Small intestine (tissue), 7 donors: ENCODE measurements around the gene LAMC3. TPM values are rescaled to one million over a fixed set of nuclear protein-coding genes. Genes with fewer than 3 reads are reported as not detected.

ENCODE experiments used
- DNase-seq, 2 donors: peaks; one replicate each; pipeline versions ENCODE4 v3.0.0 to v3.0.0-alpha.2; 2013
- FAIRE-seq: peaks from 2 replicates; lab custom pipeline; 2012; peaks lifted over from hg19 to GRCh38; lab: Jason Lieb, UNC
- H3K27ac ChIP-seq, 3 donors: one replicate each; pipeline ENCODE4 v1.5.1; 2013; ENCODE audit warnings: low read length in 2 of 3, mild to moderate bottlenecking in 2 of 3, control low read depth in 1 of 3, inconsistent platforms in 1 of 3, low read depth in 1 of 3, moderate library complexity in 1 of 3
- H3K27me3 ChIP-seq, 3 donors: one replicate each; pipeline ENCODE4 v1.6.1; 2013; ENCODE audit warnings: low read length in 3 of 3, inconsistent platforms in 1 of 3; ENCODE audit not compliant: control insufficient read depth in 3 of 3, insufficient read depth in 3 of 3
- H3K36me3 ChIP-seq, 3 donors: one replicate each; pipeline ENCODE4 v1.6.1; 2013; ENCODE audit warnings: low read length in 3 of 3, inconsistent platforms in 1 of 3, low read depth in 1 of 3, mild to moderate bottlenecking in 1 of 3, moderate library complexity in 1 of 3; ENCODE audit not compliant: control insufficient read depth in 3 of 3, insufficient read depth in 2 of 3
- H3K4me1 ChIP-seq, 3 donors: one replicate each; pipeline ENCODE4 v1.6.1; 2013; ENCODE audit warnings: low read length in 2 of 3, inconsistent platforms in 1 of 3, low read depth in 1 of 3, mild to moderate bottlenecking in 1 of 3, moderate library complexity in 1 of 3; ENCODE audit not compliant: control insufficient read depth in 3 of 3, insufficient read depth in 2 of 3
- H3K4me3 ChIP-seq, 3 donors: one replicate each; pipeline ENCODE4 v1.5.1; 2013; ENCODE audit warnings: low read length in 3 of 3, control low read depth in 1 of 3, inconsistent platforms in 1 of 3, low read depth in 1 of 3, mild to moderate bottlenecking in 1 of 3, moderate library complexity in 1 of 3
- H3K9me3 ChIP-seq, 2 donors: one replicate each; pipeline ENCODE4 v1.6.1; 2013; ENCODE audit warnings: low read depth in 1 of 2, low read length in 1 of 2; ENCODE audit not compliant: control insufficient read depth in 2 of 2, insufficient read depth in 1 of 2
- WGBS, 3 donors: extraction: QIAGEN DNeasy Blood & Tissue Kit; methylation state at CpG; one replicate each; pipeline ENCODE4 v1.1.7; 2013; 5-methylcytosine and 5-hydroxymethylcytosine counted together
- polyA plus RNA-seq, 4 donors: library from polyadenylated mRNA; stranded (reverse) in 3 of 4; unstranded in 1 of 4; fragments of 200-250 nt in 3 of 4; fragments of 120-200 nt in 1 of 4; gene quantifications; one replicate each; pipeline versions ENCODE4 v1.2.1 to v1.2.3, GENCODE V29; 2013
- donor health status: healthy with polysubstance abuse.
- donor health status: control.
- donor health status: control.
- donor health status: Bipolar disorder and iron deficiency.
- donor health status: healthy.

Gene LAMC3
- polyA plus RNA-seq, 4 donors = 0.25 to 0.44 TPM; not detected in 2

DNA sequence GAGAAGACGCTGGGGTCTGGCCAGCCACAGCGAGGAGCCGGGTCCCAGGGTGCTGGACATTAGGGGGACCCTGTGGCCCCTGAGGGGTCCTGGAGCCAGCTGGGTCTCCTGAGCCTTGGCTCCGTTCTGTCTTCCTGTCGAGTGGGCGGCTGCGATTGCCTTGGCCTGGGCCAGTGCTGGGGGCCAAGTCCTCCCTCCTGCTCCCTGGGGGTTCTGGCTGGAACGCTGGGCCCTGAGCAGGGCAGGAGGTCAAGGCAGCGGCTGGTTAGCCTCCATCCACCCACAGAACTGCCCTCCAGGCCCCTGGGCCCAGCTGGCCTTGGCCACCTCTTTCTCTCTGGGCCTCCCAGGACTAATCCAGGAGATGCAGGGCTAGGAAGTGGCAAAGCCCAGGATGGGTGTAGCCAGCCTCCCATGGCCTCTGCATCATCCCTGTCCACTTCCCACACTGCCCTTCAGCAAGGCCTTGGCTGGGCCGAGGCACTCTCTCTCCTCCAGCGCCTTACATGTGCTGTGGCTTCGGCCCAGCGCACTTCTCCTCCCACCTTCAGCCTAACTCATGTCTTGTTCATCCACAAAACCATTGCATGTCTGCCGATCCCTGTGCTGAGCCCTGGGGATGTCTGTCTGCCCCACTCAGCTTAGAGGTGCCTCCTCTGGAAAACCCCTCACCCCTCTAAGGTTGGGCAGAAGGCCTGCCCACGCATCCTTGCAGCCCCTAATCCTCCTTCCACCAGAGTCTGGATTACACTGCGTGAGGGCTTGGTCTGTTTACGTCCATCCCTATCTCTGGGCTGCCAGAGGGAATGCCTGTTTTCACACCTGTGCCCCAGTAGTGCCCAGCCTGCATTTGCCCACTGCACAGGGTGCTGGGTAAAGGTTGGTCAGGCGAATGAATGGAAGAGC lies 5.0 kb downstream of the LAMC3 start:
- Histone ChIP-seq H3K4me1 (no peaks in the 10 kb centered on the region), H3K36me3 (no peaks in the 10 kb centered on the region), H3K27me3 (peaks cover 4 to 42% (median 9%) of the 10 kb centered on the region in 3 donors), H3K4me3 (no peak overlapping the region), H3K9me3 (no peaks in the 10 kb centered on the region), H3K27ac (no peak overlapping the region)
- DNase-seq (no peak), FAIRE-seq (no peak)
- 72 to 81% (median 74%) methylated on average over 18 of the region's 18 CpGs for WGBS, 3 donors

DNA sequence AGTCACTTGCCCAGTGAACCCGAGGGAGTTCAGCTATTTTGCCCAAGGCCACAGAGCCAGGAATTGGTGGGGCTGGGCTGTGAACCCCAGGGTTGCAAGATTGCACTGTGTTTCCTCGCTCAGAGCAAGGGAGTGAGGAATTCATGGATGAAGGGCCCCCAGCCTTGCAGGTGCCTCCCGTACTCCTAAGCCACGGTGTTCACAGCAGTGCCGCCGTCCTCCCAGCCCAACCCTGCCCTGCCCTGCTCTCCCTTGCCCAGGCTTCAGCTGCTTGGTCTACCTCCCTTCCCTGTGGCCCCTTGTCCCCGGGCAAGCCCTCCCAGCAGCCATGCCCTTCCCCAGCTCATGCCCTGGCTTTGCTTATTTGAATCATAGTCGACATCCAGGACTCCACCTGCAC lies 6.1 kb downstream of the LAMC3 start:
- H3K4me1 ChIP-seq = no peaks in the 10 kb centered on the region
- peaks cover 0 to 37% (median 6%) of the 10 kb centered on the region in 3 donors for H3K27me3 ChIP-seq
- no peak overlapping the region for H3K27ac ChIP-seq
- no peak for DNase-seq
- WGBS, 3 donors = 66 to 86% (median 71%) methylated on average over 8 of the region's 8 CpGs
- H3K9me3 ChIP-seq = peaks cover 0 to 1% of the 10 kb centered on the region in 2 donors
- no peak overlapping the region for H3K4me3 ChIP-seq
- no peak for FAIRE-seq
- H3K36me3 ChIP-seq = no peaks in the 10 kb centered on the region

GRCh38 chr9:131015876-131016397 lies 7.0 kb downstream of the LAMC3 start:
- no peaks in the 10 kb centered on the region for H3K36me3 ChIP-seq
- H3K27me3 ChIP-seq = peaks cover 0 to 29% (median 2%) of the 10 kb centered on the region in 3 donors
- no peak overlapping the region for H3K4me3 ChIP-seq
- H3K4me1 ChIP-seq = no peaks in the 10 kb centered on the region
- no peak overlapping the region for H3K27ac ChIP-seq
- no peak for DNase-seq
- peaks cover 0 to 7% of the 10 kb centered on the region in 2 donors for H3K9me3 ChIP-seq
- FAIRE-seq = no peak
- 85 to 91% (median 87%) methylated on average over 6 of the region's 6 CpGs for WGBS, 3 donors

- no peak overlapping the region for H3K4me3 ChIP-seq
- 40 to 65% (median 57%) methylated on average over 21 of the region's 21 CpGs for WGBS, 3 donors
These were observed 8.1 kb downstream of the LAMC3 start for GRCh38 chr9:131017067-131017466.

GRCh38 chr9:131018621-131019020 lies 9.6 kb downstream of the LAMC3 start:
- Histone ChIP-seq H3K27ac (no peak overlapping the region), H3K9me3 (peaks cover 0 to 7% of the 10 kb centered on the region in 2 donors), H3K27me3 (peaks cover 2 to 13% (median 2%) of the 10 kb centered on the region in 3 donors), H3K4me3 (no peak overlapping the region), H3K4me1 (no peaks in the 10 kb centered on the region), H3K36me3 (no peaks in the 10 kb centered on the region)
- FAIRE-seq (no peak), DNase-seq (no peak)
- 73 to 84% (median 74%) methylated on average over 6 of the region's 6 CpGs for WGBS, 3 donors

More at GRCh38 chr9:131017067-131017466, 8.1 kb downstream of the LAMC3 start:
- H3K9me3 ChIP-seq = peaks cover 0 to 7% of the 10 kb centered on the region in 2 donors
- DNase-seq = no peak
- H3K4me1 ChIP-seq = no peaks in the 10 kb centered on the region
- H3K27ac ChIP-seq = no peak overlapping the region
- FAIRE-seq = no peak
- peaks cover 0 to 22% (median 2%) of the 10 kb centered on the region in 3 donors for H3K27me3 ChIP-seq
- no peaks in the 10 kb centered on the region for H3K36me3 ChIP-seq

DNA sequence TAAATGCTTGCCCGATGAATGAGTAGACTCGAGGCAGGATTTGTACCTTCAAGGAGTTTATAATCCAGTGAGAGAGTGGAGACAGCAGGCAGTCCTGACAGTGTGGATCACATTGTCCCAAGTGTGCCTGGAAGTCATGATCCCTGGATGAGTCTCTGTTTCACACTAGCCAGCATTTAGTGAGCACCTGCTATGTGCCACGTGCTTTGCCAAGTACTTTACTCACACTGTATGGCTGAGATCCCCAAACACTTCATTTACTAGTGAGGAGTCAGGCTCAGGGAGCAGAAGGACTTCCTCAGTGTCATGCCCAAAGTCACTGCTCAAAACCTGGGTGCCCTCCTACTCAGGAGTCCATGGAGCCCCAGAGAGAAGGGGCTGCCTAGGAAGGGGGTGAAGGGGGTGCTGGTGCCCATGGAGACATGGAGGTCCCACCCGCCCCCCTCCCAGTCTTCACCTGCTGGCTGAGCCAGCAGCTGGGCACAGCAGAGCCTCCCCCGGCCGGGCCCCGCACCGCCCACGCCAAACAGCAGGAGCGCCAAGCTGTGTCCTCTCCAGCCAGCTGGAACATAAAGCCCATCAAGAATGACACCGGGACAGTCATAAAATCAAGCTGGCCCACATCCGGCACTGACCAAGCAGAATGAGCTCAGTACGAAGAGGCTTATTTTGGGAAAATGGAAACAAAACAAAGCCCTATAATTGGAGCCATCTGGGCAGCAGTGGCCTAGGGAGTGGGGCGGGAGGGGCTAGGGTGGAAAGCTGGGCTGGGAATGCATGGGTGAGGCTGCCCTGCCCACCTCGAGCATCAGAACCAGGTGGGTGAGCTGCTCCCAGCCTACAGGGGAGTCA lies 10.6 kb downstream of the LAMC3 start:
- H3K9me3 ChIP-seq = peaks cover 0 to 7% of the 10 kb centered on the region in 2 donors
- H3K4me3 ChIP-seq = no peak overlapping the region
- DNase-seq (peak in 1 of 2 donors; percentile 26), FAIRE-seq (no peak)
- peaks cover 2 to 12% (median 2%) of the 10 kb centered on the region in 3 donors for H3K27me3 ChIP-seq
- H3K4me1 ChIP-seq = no peaks in the 10 kb centered on the region
- no peaks in the 10 kb centered on the region for H3K36me3 ChIP-seq
- WGBS, 3 donors = 65 to 73% (median 71%) methylated on average over 14 to 15 of the region's 15 CpGs
- peak overlapping the region in 1 of 3 donors; percentile 47 for H3K27ac ChIP-seq

GRCh38 chr9:131020388-131020787 lies 11.4 kb downstream of the LAMC3 start:
- Histone ChIP-seq H3K36me3 (no peaks in the 10 kb centered on the region), H3K4me3 (no peak overlapping the region), H3K27me3 (peaks cover 2 to 12% (median 2%) of the 10 kb centered on the region in 3 donors), H3K4me1 (no peaks in the 10 kb centered on the region), H3K9me3 (peaks cover 0 to 7% of the 10 kb centered on the region in 2 donors), H3K27ac (peak overlapping the region in 1 of 3 donors; percentile 47)
- no peak for DNase-seq
- no peak for FAIRE-seq
- WGBS, 3 donors = 63 to 64% (median 64%) methylated on average over 2 of the region's 2 CpGs

GRCh38 chr9:131020862-131021261 lies 11.9 kb downstream of the LAMC3 start:
- FAIRE-seq (no peak), DNase-seq (no peak)
- Histone ChIP-seq H3K36me3 (no peaks in the 10 kb centered on the region), H3K9me3 (peaks cover 0 to 7% of the 10 kb centered on the region in 2 donors), H3K27me3 (peaks cover 2 to 14% (median 2%) of the 10 kb centered on the region in 3 donors), H3K4me1 (no peaks in the 10 kb centered on the region), H3K4me3 (no peak overlapping the region), H3K27ac (no peak overlapping the region)
- WGBS, 3 donors = 69 to 74% (median 72%) methylated on average over 7 of the region's 7 CpGs
